Tibial nerve (tissue), 4 donors: ENCODE results near the gene FRK.

Experiments used
- CTCF ChIP-seq, 5 experiments: fragments of 200-600 bp in 3 of 5; fragments of 450-650 bp in 2 of 5; sonication (generic) in 3 of 5; IDR thresholded peaks; one replicate each; pipeline ENCODE4 v1.5.1; 2016 to 2019; ENCODE audit warnings: antibody characterized with exemption in 5 of 5, mild to moderate bottlenecking in 3 of 5, moderate library complexity in 2 of 5
- EP300 ChIP-seq, 2 donors: sonication (generic); formaldehyde crosslinking; IDR thresholded peaks; one replicate each; pipeline ENCODE4 v1.6.1; 2017; ENCODE audit warnings: antibody characterized with exemption in 2 of 2, mild to moderate bottlenecking in 1 of 2

- TF ChIP-seq EP300 (IDR thresholded peaks at IDR 0.05) (no peak), CTCF (IDR thresholded peaks at IDR 0.05) (no peak)
Measured at GRCh38 chr6:115958958-115959357, 101.7 kb downstream of the FRK start.
